Adipose tissue (tissue), 3 donors: Measurements from ENCODE around the gene KRTAP19-5. TPM values are rescaled to one million over a fixed set of nuclear protein-coding genes. Genes with fewer than 3 reads are reported as not detected.

Experiments used
- polyA plus RNA-seq, 3 donors: library from polyadenylated mRNA; stranded (reverse); fragments of 200-250 nt; gene quantifications; one replicate each; pipeline ENCODE4 v1.2.3, GENCODE V29; 2013
- donor health status: healthy with polysubstance abuse.
- donor health status: Bipolar disorder and iron deficiency.
- donor health status: healthy.

Gene KRTAP19-5
- polyA plus RNA-seq, 3 donors: not detected

Other genes with a start within 250 kb of the KRTAP19-5 start
- not detected for gene KRTAP24-1, start 219.2 kb downstream of the KRTAP19-5 start, polyA plus RNA-seq
- not detected for gene KRTAP25-1, start 212.6 kb downstream of the KRTAP19-5 start, polyA plus RNA-seq
- not detected for gene KRTAP26-1, start 181.8 kb downstream of the KRTAP19-5 start, polyA plus RNA-seq
- gene KRTAP27-1, start 164.4 kb downstream of the KRTAP19-5 start, polyA plus RNA-seq: not detected
- not detected for gene KRTAP23-1, start 153.5 kb downstream of the KRTAP19-5 start, polyA plus RNA-seq
- not detected for gene KRTAP13-2, start 129.9 kb downstream of the KRTAP19-5 start, polyA plus RNA-seq
- not detected for gene KRTAP13-1, start 106.1 kb downstream of the KRTAP19-5 start, polyA plus RNA-seq
- gene KRTAP13-3, start 76.2 kb downstream of the KRTAP19-5 start, polyA plus RNA-seq: not detected
- not detected for gene KRTAP13-4, start 71.9 kb downstream of the KRTAP19-5 start, polyA plus RNA-seq
- not detected for gene KRTAP15-1, start 61.9 kb downstream of the KRTAP19-5 start, polyA plus RNA-seq
- not detected for gene KRTAP19-1, start 21.8 kb downstream of the KRTAP19-5 start, polyA plus RNA-seq
- not detected for gene KRTAP19-2, start 14.7 kb downstream of the KRTAP19-5 start, polyA plus RNA-seq
- not detected for gene KRTAP19-3, start 10.1 kb downstream of the KRTAP19-5 start, polyA plus RNA-seq
- gene KRTAP19-4, start 5.0 kb downstream of the KRTAP19-5 start, polyA plus RNA-seq: not detected
- not detected for gene KRTAP19-6, start 39.7 kb upstream of the KRTAP19-5 start, polyA plus RNA-seq
- gene KRTAP19-7, start 59.2 kb upstream of the KRTAP19-5 start, polyA plus RNA-seq: not detected
- not detected for gene KRTAP22-2, start 88.3 kb upstream of the KRTAP19-5 start, polyA plus RNA-seq
- gene KRTAP6-3, start 90.3 kb upstream of the KRTAP19-5 start, polyA plus RNA-seq: not detected
- not detected for gene KRTAP6-2, start 96.8 kb upstream of the KRTAP19-5 start, polyA plus RNA-seq
- not detected for gene KRTAP22-1, start 98.9 kb upstream of the KRTAP19-5 start, polyA plus RNA-seq
- gene KRTAP6-1, start 111.8 kb upstream of the KRTAP19-5 start, polyA plus RNA-seq: not detected
- gene KRTAP20-1, start 114.3 kb upstream of the KRTAP19-5 start, polyA plus RNA-seq: not detected
- not detected for gene KRTAP20-4, start 118.5 kb upstream of the KRTAP19-5 start, polyA plus RNA-seq
- not detected for gene KRTAP20-2, start 133.1 kb upstream of the KRTAP19-5 start, polyA plus RNA-seq
- gene KRTAP20-3, start 140.7 kb upstream of the KRTAP19-5 start, polyA plus RNA-seq: not detected
- gene KRTAP21-3, start 216.6 kb upstream of the KRTAP19-5 start, polyA plus RNA-seq: not detected
- gene KRTAP21-2, start 245.1 kb upstream of the KRTAP19-5 start, polyA plus RNA-seq: not detected